ENCODE measurements around the gene KCNT1.

KCNT1 gene

GRCh38 chr9:135662758-135663450, 39.1 kb upstream of the KCNT1 start, which contains the start of gene LCN9:
TSS of gene LCN9 (plus strand) at chr9:135663309. CDS start at chr9:135663322, 13 bp downstream.
- H3K4me3 ChIP-seq (ENCODE audit: low read depth, low read length) = no peak within 1 kb of the TSS
- TF ChIP-seq CTCF (IDR thresholded peaks at IDR 0.05; ENCODE audit: low read depth, low read length) = no peak

DNA sequence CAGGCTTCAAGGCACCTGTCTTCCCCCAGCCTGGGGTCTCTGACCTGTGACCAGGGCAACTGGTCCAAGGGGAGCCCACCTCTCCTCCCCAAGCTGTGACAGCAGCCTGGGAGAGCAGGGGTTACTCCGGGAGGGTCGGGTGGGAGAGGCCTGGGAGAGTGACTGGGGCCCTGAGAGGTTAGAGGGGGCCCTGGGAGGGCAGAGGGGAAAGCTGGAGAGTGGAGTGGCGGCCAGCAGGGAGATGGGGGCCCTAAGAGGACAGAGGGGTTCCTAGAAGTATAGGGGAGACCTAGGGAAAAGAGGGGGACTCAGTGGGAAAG, 38.6 kb upstream of the KCNT1 start:
- no peak for TF ChIP-seq CTCF (IDR thresholded peaks at IDR 0.05; ENCODE audit: low read depth, low read length)
- no peak overlapping the region for H3K4me3 ChIP-seq (ENCODE audit: low read depth, low read length)

DNA sequence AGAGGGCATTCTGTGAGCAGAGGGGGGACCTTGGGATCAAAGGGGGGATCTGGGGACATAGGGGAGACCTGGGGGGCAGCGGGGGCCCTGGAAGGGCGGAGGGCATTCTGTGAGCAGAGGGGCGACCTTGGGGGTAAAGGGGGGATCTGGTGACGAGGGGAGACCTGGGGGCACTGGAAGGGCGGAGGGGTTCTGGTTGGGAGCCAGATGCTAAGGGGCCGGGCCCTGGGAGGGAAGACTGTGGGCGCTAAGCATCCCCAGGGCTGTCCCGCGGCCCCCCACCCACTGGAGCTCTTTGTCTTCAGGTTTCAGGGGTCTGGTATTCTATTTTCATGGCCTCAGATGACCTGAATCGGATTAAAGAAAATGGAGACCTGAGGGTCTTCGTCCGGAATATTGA, 38.1 kb upstream of the KCNT1 start:
- H3K4me3 ChIP-seq (ENCODE audit: low read depth, low read length) = no peak overlapping the region
- TF ChIP-seq CTCF (IDR thresholded peaks at IDR 0.05; ENCODE audit: low read depth, low read length) = no peak

GRCh38 chr9:135664266-135664665, 37.7 kb upstream of the KCNT1 start:
- no peak for TF ChIP-seq CTCF (IDR thresholded peaks at IDR 0.05; ENCODE audit: low read depth, low read length)
- no peak overlapping the region for H3K4me3 ChIP-seq (ENCODE audit: low read depth, low read length)

DNA sequence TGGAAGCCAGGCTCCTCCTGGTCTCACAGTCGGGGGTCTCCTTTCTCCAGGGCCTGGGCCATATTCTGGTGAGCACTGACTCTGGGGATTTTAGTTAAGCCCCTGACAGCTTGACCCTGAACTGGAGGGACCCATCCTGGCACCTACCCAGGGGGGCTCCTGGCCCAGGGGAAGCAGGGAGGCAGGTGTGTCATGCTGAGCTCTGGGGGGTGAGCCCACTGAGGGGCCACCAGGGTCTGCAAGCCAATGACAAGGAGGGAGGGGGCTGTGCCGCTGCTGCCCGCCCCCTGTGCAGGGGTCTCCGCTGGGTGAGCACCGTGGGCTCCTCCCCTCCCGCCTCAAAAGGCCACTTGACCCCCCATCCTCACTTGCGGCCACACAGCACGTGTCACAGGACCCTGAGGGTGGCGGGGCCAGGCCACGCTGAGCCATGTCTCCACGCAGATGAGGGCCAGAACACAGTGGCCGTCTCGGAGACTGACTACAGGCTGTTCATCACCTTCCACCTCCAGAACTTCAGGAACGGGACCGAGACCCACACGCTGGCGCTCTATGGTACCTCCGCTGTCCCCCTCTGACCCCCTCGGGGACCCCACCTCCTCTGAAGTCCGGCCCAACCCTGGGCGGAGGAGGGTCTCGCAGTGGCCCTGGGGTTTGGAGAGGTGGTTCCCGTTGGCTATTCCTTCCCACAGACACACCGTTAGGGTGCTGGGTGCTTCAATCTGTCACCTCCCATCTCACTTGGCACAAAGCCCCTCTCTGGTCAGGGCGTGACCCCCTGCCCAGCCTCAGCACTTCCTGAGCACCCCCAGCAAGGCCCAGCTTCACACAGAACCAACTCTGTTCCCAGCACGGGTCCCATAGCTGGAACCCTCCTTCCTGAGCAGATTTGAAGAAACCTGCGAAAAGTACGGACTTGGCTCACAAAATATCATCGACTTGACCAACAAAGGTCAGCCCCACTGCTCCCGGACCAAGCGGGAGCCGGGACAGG, 36.9 kb upstream of the KCNT1 start:
- no peak overlapping the region for H3K4me3 ChIP-seq (ENCODE audit: low read depth, low read length)
- no peak for TF ChIP-seq CTCF (IDR thresholded peaks at IDR 0.05; ENCODE audit: low read depth, low read length)

DNA sequence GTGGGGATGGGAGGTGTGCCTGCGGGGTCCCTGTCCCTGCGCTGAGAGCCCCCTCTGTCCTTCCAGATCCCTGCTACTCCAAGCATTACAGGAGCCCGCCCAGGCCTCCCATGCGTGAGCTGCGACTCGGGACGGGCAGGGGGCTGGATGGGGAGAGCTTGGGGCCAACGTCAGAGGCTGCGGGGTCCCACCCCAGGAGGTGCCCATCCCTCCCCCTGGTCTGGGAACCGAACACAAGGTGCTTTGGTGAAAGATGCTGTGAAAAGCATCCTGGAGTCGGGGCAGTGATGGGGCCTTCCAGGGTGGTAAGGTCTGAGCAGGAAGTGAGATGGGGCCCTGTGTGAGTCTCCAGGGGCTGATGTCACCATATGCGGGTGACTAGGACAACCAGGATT, 36.2 kb upstream of the KCNT1 start:
- no peak for TF ChIP-seq CTCF (IDR thresholded peaks at IDR 0.05; ENCODE audit: low read depth, low read length)
- H3K4me3 ChIP-seq (ENCODE audit: low read depth, low read length) = no peak overlapping the region

Data from WI38 (cell line).